Stimulated activated CD8-positive, alpha-beta memory T cell treated with anti-CD3 and anti-CD28 coated beads, Interleukin-2, amount 100 ng/mL, for 1 hour (primary cell): ENCODE results near the gene GPR150.
"Not testable (repeated sequence)": the region's sequence is repeated elsewhere in the genome, so short reads cannot be mapped to it uniquely, and the experiment has no call there.

Experiments
- DNase-seq, 2 donors: peaks; one replicate each; pipeline ENCODE4 v3.0.0-alpha.2; 2020; ENCODE audit warnings: low read depth in 2 of 2

The GPR150 gene

DNA sequence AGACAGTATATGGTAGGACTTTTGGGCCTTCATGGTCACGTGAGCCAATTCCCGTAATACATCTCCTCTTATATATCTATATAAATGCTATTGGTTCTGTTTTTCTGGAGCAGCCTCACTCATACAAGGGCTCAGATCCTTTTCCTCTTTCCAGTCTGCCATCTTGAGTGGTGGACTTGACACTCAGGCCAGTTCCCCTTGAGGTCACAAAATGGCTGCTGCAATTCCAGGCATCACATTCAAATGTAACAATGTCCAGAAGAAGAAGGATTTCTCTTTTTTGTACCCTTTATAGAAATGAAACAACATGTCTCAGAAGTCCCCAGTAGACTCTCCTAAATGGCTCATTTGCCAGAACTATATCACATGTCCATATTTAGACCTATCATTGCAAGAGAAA is 4.5 kb downstream of the GPR150 start:
- no peak for DNase-seq

DNA sequence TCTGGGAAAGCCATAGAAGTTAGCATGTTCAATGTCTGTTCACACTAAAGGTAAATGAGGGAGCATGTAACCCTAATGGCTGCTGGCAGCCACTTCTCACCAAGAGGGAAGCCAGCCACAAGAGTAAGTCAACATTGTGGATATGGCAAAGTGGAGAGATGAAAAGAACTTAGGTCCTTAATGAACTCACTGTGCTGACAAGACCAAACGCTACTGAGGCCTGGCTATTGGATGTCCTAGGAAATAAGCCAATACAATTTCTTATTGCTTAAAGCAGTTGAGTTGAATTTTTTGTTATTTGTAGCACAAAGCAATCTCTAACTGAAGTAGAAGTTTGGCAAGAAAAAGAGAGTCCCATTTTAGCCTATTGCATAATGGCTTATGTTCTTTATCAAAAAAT is 6.8 kb downstream of the GPR150 start:
- no peak for DNase-seq

GRCh38 chr5:95627971-95628810 is 8.3 kb downstream of the GPR150 start:
- DNase-seq, result no peak

- no peak for DNase-seq
These were observed 9.0 kb downstream of the GPR150 start for GRCh38 chr5:95628933-95629332.

GRCh38 chr5:95630394-95630917 is 10.6 kb downstream of the GPR150 start:
- no peak for DNase-seq

DNA sequence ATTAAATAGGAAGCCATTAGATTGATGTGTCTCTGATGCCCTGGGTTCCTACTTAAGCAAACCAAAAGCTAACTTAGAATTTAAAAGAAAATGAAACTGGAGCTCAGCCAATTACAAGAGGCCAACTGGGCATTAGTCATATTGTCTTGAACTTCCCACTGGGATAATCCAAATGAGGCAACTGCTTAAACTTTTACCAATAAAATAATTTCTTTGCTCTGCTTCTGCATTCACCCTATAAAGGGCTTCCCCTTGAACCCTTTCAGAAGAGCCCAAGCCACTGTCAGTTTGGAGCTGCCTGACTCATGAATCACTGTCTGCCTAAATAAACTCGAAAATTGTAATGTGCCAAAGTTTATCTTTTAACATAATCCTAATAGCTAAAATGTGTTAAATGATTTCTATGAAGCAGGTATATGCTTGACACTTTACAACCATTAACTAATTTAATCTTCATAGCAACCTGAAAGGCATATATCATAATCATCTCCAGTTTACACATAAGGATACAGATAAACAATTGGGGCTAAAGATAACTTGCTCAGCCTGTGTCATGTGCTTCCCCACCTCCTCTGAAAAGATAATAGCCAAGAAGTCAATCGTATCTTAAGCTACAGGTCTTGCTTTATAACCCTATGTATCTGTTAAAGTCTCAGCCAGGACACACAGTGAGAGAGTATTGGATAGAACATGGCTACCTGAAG is 11.5 kb downstream of the GPR150 start:
- no peak for DNase-seq

DNA sequence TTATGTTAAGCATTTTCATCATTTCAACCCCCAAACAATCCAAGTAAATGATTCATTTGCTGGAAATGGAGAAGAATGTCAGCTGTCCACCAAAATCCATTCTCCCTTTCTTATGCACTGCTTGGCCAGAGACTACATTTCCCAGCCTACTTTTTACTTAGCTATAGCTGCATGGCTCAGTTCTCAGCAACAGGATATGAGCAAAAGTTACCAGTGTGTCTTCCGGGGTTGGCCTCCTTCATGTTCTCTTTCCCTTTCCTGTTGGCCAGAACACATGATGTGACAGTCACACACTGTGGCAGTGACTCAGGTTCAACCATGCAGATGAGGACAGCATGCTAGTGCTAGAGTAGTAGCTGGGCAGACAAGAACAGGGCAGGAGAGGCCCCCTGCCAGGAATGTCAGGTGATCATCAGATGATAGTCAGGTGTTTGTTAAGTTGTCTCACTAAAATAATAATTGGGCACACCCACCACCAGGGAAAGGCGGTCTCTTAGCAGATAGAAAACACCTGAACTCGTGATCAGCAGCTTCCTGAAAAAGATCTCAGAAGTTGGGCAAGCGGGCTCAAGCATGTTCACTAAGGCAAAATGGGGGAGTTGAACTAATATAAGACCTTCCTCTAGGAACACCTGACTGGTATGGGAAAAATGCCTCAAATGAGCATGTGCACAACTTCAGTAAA is 12.2 kb downstream of the GPR150 start:
- no peak for DNase-seq

GRCh38 chr5:95632942-95633341 is 13.1 kb downstream of the GPR150 start:
- not testable (repeated sequence) for DNase-seq

DNA sequence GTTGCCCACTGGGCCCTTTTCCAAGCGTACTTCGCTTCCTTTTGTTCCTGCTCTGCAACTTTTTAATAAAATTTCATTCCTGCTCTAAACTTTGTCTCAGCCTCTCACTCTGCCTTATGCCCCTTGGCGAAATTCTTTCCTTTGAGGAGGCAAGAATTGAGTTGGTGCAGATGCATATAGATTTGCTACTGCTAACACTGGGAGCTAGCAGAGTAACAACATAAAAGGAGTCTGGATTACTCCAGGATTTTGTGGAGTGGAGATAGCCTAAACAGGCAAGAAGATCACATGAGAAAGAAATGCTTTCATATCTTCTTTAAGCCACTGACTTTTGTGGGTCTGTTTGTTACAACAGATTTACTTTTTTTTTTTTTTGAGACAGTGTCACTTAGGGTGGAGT is 13.8 kb downstream of the GPR150 start:
- no peak for DNase-seq

DNA sequence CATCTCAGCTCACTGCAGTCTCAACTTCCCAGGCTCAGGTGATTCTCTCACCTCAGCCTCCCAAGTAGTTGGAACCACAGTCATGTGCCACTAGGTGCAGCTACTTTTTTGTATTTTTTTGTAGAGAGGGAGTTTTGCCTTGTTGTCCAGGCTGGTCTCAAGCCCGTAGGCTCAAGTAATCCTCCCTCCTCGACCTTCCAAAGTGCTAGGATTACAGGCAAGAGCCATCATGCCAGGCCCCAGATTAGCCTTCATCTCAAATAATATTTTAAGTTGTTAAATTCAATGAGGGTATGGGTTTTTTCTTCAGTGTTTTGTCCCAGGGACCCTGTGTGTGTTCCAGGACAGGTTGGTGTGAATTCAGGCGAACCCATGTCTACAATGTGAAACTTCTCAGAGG is 14.2 kb downstream of the GPR150 start:
- DNase-seq, result no peak

DNA sequence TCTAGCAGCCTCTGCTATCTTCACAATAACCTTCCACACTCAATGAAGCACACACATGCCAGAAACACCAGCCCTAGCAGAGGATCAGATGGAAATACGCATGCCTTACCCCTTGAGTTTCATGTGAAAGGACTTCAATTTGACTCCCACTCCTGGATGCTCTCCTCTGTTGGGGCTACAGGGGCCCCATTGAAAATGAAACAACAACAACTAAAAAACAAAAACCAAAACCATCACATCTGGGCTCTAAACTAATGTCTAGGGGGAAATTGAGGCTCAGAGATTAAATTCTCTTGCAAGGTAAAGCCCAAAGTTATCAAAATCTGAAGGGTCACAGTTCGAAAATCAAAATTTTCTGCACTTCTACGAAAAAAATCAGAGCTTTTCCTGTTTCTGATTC is 18.7 kb downstream of the GPR150 start:
- no peak for DNase-seq

- DNase-seq, result no peak
These were observed 21.9 kb downstream of the GPR150 start for GRCh38 chr5:95641741-95642220.

DNA sequence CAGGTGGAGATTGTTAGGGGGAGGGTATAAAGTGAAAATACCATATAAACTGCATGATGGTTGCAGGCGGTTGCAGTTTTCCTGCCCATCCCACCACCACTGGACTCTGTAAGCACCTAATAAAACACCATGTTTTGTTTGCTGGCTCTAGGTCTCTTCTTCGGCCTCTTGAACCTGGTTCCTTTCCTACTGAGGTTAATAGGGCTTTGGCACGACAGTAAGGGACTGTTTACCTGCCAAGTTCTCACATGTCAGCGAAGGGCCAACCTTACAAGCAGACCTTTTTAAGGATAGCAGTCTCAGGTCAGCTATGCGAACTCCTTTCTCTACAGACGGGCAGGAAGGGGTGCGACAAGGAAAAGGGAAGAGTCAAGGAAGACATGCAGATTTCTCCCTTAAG is 23.3 kb downstream of the GPR150 start:
- DNase-seq, result no peak

- no peak for DNase-seq
These were observed 24.6 kb downstream of the GPR150 start for GRCh38 chr5:95644351-95645042.

DNA sequence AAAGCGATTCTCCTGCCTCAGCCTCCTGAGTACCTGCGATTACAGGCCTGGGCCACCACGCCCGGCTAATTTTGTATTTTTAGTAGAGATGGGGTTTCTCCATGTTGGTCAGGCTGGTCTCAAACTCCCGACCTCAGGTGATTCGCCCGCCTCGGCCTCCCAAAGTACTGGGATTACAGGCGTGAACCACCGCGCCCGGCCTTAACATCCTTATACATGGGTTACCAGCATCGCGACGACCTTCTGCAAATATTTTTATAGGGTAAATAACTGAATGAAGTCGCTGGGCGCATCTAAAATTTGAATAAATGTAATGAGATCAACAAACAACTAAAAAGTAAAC is 26.3 kb downstream of the GPR150 start:
- not testable (repeated sequence) for DNase-seq

DNA sequence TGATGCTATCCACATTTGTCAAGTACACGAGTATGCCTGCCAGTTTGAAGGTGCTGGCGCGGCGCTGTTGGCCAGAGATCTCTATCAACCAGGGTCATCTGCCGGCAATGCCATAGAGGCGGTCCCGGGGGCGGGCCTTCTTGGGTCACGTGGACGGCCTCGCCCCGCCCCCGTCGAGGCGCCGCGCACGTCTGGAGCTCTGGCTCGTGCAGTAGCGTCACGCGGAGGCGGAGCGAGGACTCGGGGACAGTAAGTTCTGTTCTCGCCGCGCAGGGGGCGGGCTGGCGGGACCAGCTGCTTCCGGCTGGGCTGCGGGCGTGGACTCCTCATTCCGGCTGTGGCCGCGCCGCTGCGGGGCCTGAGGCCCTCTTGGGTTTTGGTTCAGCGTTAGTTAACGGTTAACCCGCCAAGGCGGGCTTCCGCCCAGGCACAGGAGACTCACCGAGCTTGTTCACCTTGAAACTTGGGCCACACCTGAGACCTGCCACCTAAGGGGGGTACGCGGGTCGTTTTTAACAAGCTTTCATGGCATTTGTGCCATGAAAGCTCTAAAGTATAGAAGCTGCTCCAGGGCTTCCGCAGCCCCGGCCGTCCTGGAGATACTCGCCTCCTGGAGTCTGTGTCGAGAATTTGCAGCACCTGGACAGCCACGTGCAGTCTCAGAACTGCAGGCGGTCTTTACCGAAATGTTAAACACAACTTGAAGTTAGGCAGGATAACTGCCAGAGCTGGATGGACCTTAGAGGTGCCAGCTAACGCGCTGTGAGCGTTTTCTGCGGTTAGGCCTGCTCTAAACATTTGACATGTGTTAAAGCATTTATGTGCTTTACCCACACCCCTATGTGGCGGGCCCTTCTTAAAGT is 26.9 kb downstream of the GPR150 start, which contains the start of gene RFESD:
TSS of gene RFESD (plus strand) at position 209 of the 863 bp plus-strand sequence. CDS start 5,495 bp downstream, outside the sequence.
- peak; percentile 87 to 88 for DNase-seq

DNA sequence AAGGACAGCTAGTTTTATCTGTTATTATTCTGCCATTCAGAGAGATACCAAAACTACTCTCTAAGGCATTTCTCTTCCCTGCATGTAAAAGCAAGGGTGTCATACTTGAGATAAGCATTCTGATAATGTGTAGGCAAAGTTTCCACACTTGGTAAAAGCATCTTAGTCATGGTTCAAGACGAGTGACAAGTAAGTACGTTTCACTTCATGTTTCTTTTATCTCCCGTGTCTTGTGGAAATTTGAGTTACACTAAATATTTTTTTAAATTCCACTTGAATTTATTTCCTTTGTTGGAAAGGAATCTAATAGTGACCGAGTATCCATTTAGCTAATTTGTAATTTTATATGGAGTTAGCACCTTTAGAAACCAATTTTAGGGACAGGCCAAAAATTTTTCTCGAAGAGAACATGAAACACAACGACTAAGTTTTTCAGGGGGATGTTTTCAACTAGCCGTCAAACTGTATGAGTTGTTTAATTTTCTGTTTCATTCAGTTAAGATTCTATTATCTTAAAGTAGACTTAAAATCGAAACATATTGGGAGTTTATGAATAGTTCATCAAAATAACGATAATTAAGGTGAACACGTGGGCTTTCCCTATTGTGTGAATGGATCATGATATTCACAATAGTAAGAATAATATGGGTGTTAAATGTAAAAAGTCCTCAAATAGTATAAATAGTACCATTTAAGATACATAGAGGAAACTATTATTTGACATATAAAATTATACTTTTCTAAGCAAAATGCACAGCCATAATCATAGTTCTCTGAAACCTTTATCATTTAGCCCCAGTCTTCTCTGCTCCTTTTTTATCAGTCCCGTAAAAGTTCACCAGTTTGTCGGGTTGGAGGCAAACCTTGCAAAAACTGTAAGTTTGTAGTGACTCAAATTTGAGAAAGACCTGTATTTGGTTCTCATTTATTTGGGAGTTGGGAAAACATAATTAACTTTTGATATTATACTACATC is 28.3 kb downstream of the GPR150 start:
- DNase-seq, result no peak

GRCh38 chr5:95649274-95649673 is 29.4 kb downstream of the GPR150 start:
- DNase-seq, result no peak

- DNase-seq, result no peak
These were observed 30.1 kb downstream of the GPR150 start for GRCh38 chr5:95649842-95650620.
